ENCODE measurements around the gene LAMA2.

DNA sequence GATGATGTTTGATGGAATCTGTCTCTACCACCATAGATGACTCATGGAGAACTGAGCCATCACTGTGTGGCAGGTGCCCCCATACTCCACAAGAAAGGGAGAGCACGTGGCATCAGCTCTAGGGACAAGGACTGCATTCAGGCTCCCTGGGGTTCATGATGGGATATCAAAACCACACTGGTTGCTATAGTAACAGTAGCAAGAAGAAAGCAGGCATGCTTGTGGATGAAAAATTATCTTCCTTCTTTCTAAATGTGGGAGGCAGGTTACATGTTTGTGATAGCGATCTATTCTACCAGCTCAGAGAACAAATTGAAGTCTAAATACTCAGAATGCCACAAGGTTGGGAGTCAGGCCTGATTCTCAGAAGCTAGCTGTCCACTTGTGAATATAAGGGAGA is 602.8 kb downstream of the LAMA2 start:
- TF ChIP-seq POLR2AphosphoS5 (IDR thresholded peaks at IDR 0.05) (no peak), POLR2A (IDR thresholded peaks at IDR 0.05) (no peak)
- TF ChIP-seq, protein P1, sequence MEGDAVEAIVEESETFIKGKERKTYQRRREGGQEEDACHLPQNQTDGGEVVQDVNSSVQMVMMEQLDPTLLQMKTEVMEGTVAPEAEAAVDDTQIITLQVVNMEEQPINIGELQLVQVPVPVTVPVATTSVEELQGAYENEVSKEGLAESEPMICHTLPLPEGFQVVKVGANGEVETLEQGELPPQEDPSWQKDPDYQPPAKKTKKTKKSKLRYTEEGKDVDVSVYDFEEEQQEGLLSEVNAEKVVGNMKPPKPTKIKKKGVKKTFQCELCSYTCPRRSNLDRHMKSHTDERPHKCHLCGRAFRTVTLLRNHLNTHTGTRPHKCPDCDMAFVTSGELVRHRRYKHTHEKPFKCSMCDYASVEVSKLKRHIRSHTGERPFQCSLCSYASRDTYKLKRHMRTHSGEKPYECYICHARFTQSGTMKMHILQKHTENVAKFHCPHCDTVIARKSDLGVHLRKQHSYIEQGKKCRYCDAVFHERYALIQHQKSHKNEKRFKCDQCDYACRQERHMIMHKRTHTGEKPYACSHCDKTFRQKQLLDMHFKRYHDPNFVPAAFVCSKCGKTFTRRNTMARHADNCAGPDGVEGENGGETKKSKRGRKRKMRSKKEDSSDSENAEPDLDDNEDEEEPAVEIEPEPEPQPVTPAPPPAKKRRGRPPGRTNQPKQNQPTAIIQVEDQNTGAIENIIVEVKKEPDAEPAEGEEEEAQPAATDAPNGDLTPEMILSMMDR (IDR thresholded peaks at IDR 0.05 in 8 of 11, conservative IDR thresholded peaks at IDR 0.05 in 3 of 11): no peak

All from spleen (tissue), 7 donors.